ENCODE results near the gene CAMK2D.

DNA sequence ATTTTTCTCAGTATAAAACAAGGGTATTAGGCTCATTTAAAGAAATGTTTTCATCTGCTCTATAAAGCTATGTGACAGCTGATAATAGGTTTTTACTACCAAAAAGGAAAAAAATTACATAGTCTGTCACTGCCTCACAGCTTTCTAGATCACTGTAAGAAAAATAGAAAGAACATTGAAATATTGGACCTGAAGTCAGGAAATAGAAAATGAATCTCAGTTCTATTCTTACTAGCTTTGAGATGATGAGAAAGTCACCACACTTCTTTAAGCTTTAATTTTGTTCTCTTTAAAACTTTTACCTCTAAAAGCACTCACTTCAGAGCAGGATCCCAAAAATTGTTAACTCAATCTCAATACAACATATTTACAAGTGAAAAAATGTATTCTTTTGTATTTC, 45.3 kb upstream of the CAMK2D start:
- TF ChIP-seq, protein P1, sequence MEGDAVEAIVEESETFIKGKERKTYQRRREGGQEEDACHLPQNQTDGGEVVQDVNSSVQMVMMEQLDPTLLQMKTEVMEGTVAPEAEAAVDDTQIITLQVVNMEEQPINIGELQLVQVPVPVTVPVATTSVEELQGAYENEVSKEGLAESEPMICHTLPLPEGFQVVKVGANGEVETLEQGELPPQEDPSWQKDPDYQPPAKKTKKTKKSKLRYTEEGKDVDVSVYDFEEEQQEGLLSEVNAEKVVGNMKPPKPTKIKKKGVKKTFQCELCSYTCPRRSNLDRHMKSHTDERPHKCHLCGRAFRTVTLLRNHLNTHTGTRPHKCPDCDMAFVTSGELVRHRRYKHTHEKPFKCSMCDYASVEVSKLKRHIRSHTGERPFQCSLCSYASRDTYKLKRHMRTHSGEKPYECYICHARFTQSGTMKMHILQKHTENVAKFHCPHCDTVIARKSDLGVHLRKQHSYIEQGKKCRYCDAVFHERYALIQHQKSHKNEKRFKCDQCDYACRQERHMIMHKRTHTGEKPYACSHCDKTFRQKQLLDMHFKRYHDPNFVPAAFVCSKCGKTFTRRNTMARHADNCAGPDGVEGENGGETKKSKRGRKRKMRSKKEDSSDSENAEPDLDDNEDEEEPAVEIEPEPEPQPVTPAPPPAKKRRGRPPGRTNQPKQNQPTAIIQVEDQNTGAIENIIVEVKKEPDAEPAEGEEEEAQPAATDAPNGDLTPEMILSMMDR (IDR thresholded peaks at IDR 0.05; ENCODE audit: low read length): no peak
- TF ChIP-seq EZH2 (optimal IDR thresholded peaks at IDR 0.05; ENCODE audit: low read depth, low read length) (no peak), EZH2phosphoT487 (IDR thresholded peaks at IDR 0.05; ENCODE audit: low read length) (no peak)
